ENCODE results near the gene ARHGAP15. TPM values are rescaled to one million over a fixed set of nuclear protein-coding genes. Genes with fewer than 3 reads are reported as not detected.

Gene ARHGAP15
- total RNA-seq, 2 experiments from 2014 or later, result 167 TPM

- DNase-seq, result no peak
- CTCF ChIA-PET, result interaction anchor here (1.0 kb wide), 2 partner anchors 12 to 13 kb away, joined by 3 to 5 read pairs; no protein-coding TSS in a partner anchor
- Mint-ChIP-seq H3K27me3 (no peaks in the 10 kb centered on the region), H3K4me3 (no peak overlapping the region), H3K36me3 (ENCODE audit: low read depth) (peaks cover 4% of the 10 kb centered on the region), H3K4me1 (peaks cover 22% of the 10 kb centered on the region), H3K9me3 (no peaks in the 10 kb centered on the region), H3K27ac (no peak overlapping the region)
- POLR2A ChIA-PET, result interaction anchor here (1.3 kb wide), 1 partner anchor 14 kb away, joined by 3 read pairs; no protein-coding TSS in a partner anchor
These were observed 5.3 kb upstream of the ARHGAP15 start for GRCh38 chr2:143123911-143124310.

GRCh38 chr2:143124445-143124844, 4.8 kb upstream of the ARHGAP15 start:
- POLR2A ChIA-PET, result interaction anchor here (1.2 to 1.3 kb wide), 2 partner anchors 13 to 134 kb away, joined by 3 to 4 read pairs; no protein-coding TSS in a partner anchor
- H3K4me3 Mint-ChIP-seq, result no peak overlapping the region

GRCh38 chr2:143125717-143126116, 3.5 kb upstream of the ARHGAP15 start:
- Mint-ChIP-seq H3K4me3 (no peak overlapping the region), H3K4me1 (peaks cover 19% of the 10 kb centered on the region), H3K27me3 (no peaks in the 10 kb centered on the region), H3K36me3 (ENCODE audit: low read depth) (peaks cover 7% of the 10 kb centered on the region), H3K27ac (peak overlapping the region; percentile 4), H3K9me3 (no peaks in the 10 kb centered on the region)
- DNase-seq, result no peak
- ChIA-PET POLR2A (interaction anchor here (1.2 to 9.7 kb wide), 3 partner anchors 12 to 131 kb away, joined by 4 to 231 read pairs (median 5); no protein-coding TSS in a partner anchor), CTCF (interaction anchor here (1.1 to 2.3 kb wide), 7 partner anchors 9 to 158 kb away, joined by 3 to 11 read pairs (median 4); no protein-coding TSS in a partner anchor)

More at GRCh38 chr2:143124445-143124844, 4.8 kb upstream of the ARHGAP15 start:
- Mint-ChIP-seq H3K9me3 (no peaks in the 10 kb centered on the region), H3K27ac (no peak overlapping the region), H3K27me3 (no peaks in the 10 kb centered on the region), H3K4me1 (peaks cover 24% of the 10 kb centered on the region), H3K36me3 (ENCODE audit: low read depth) (peaks cover 6% of the 10 kb centered on the region)
- DNase-seq, result no peak
- CTCF ChIA-PET, result interaction anchor here (1.0 kb wide), 2 partner anchors 12 to 14 kb away, joined by 3 to 5 read pairs; no protein-coding TSS in a partner anchor

GRCh38 chr2:143132355-143132754, 3.1 kb downstream of the ARHGAP15 start:
- ChIA-PET POLR2A (interaction anchor here (0.6 to 9.7 kb wide), 9 partner anchors 11 to 1102 kb away, joined by 3 to 231 read pairs (median 4); no protein-coding TSS in a partner anchor), CTCF (interaction anchor here (1.0 to 6.9 kb wide), 7 partner anchors 9 to 129 kb away, joined by 3 to 56 read pairs (median 5); no protein-coding TSS in a partner anchor)
- Mint-ChIP-seq H3K9me3 (peaks cover 7% of the 10 kb centered on the region), H3K4me1 (peaks cover 58% of the 10 kb centered on the region), H3K4me3 (peak overlapping the region; percentile 69), H3K27me3 (no peaks in the 10 kb centered on the region), H3K27ac (peak overlapping the region; percentile 59), H3K36me3 (ENCODE audit: low read depth) (peaks cover 55% of the 10 kb centered on the region)
- no peak for DNase-seq

GRCh38 chr2:143133783-143134182, 4.6 kb downstream of the ARHGAP15 start:
- no peak overlapping the region for H3K27ac Mint-ChIP-seq
- H3K36me3 Mint-ChIP-seq (ENCODE audit: low read depth), result peaks cover 63% of the 10 kb centered on the region
- DNase-seq, result no peak
- H3K4me3 Mint-ChIP-seq, result no peak overlapping the region
- POLR2A ChIA-PET, result interaction anchor here (6.5 to 9.7 kb wide), 2 partner anchors 21 to 123 kb away, joined by 66 to 231 read pairs; no protein-coding TSS in a partner anchor
- H3K4me1 Mint-ChIP-seq, result peaks cover 61% of the 10 kb centered on the region
- H3K9me3 Mint-ChIP-seq, result peaks cover 7% of the 10 kb centered on the region
- CTCF ChIA-PET, result interaction anchor here (1.1 to 6.9 kb wide), 4 partner anchors 8 to 118 kb away, joined by 3 to 56 read pairs (median 5); no protein-coding TSS in a partner anchor
- H3K27me3 Mint-ChIP-seq, result no peaks in the 10 kb centered on the region

- Mint-ChIP-seq H3K4me1 (peaks cover 82% of the 10 kb centered on the region), H3K27ac (no peak overlapping the region), H3K27me3 (no peaks in the 10 kb centered on the region), H3K36me3 (ENCODE audit: low read depth) (peaks cover 78% of the 10 kb centered on the region), H3K9me3 (peaks cover 3% of the 10 kb centered on the region), H3K4me3 (no peak overlapping the region)
- DNase-seq, result no peak
- ChIA-PET POLR2A (interaction anchor here (0.8 to 1.9 kb wide), 5 partner anchors 9 to 121 kb away, joined by 3 to 13 read pairs (median 4); partner anchors contain the start of gene ARHGAP15), CTCF (interaction anchor here (1.0 to 1.6 kb wide), 2 partner anchors 27 to 65 kb away, joined by 3 to 4 read pairs; no protein-coding TSS in a partner anchor)
These were observed 9.1 kb downstream of the ARHGAP15 start for GRCh38 chr2:143138292-143138691.

GRCh38 chr2:143139835-143140393, 10.7 kb downstream of the ARHGAP15 start:
- Mint-ChIP-seq H3K36me3 (ENCODE audit: low read depth) (peaks cover 80% of the 10 kb centered on the region), H3K27me3 (no peaks in the 10 kb centered on the region), H3K27ac (peak overlapping the region; percentile 44), H3K4me1 (peaks cover 87% of the 10 kb centered on the region), H3K9me3 (no peaks in the 10 kb centered on the region), H3K4me3 (peak overlapping the region; percentile 58)
- DNase-seq, result no peak
- ChIA-PET POLR2A (interaction anchor here (0.8 to 8.0 kb wide), 5 partner anchors 9 to 122 kb away, joined by 4 to 75 read pairs (median 4); partner anchors contain the start of gene ARHGAP15), CTCF (interaction anchor here (1.2 kb wide), 1 partner anchor 28 kb away, joined by 3 read pairs; no protein-coding TSS in a partner anchor)

- no peak overlapping the region for H3K4me3 Mint-ChIP-seq
- POLR2A ChIA-PET, result interaction anchor here (0.8 to 8.0 kb wide), 6 partner anchors 8 to 121 kb away, joined by 3 to 75 read pairs (median 4); partner anchors contain the start of gene ARHGAP15
These were observed 11.8 kb downstream of the ARHGAP15 start for GRCh38 chr2:143140864-143141661.

GRCh38 chr2:143142598-143142997, 13.4 kb downstream of the ARHGAP15 start:
- ChIA-PET POLR2A (interaction anchor here (8.0 kb wide), 1 partner anchor 13 kb away, joined by 75 read pairs; the partner anchor contains the start of gene ARHGAP15), CTCF (interaction anchor here (0.9 kb wide), 1 partner anchor 10 kb away, joined by 3 read pairs; no protein-coding TSS in a partner anchor)
- Mint-ChIP-seq H3K4me3 (no peak overlapping the region), H3K4me1 (peaks cover 84% of the 10 kb centered on the region), H3K36me3 (ENCODE audit: low read depth) (peaks cover 78% of the 10 kb centered on the region), H3K9me3 (no peaks in the 10 kb centered on the region), H3K27ac (no peak overlapping the region), H3K27me3 (no peaks in the 10 kb centered on the region)
- DNase-seq, result no peak

More at GRCh38 chr2:143140864-143141661, 11.8 kb downstream of the ARHGAP15 start:
- H3K27ac Mint-ChIP-seq, result peak overlapping the region; percentile 14
- H3K36me3 Mint-ChIP-seq (ENCODE audit: low read depth), result peaks cover 77% of the 10 kb centered on the region
- no peak for DNase-seq
- H3K4me1 Mint-ChIP-seq, result peaks cover 85% of the 10 kb centered on the region
- no peaks in the 10 kb centered on the region for H3K9me3 Mint-ChIP-seq
- CTCF ChIA-PET, result interaction anchor here (1.0 to 1.4 kb wide), 2 partner anchors 9 to 12 kb away, joined by 4 read pairs; partner anchors contain the start of gene ARHGAP15
- H3K27me3 Mint-ChIP-seq, result no peaks in the 10 kb centered on the region

GRCh38 chr2:143144813-143145455, 15.7 kb downstream of the ARHGAP15 start:
- DNase-seq, result no peak
- POLR2A ChIA-PET, result interaction anchor here (1.3 to 8.0 kb wide), 2 partner anchors 15 to 45 kb away, joined by 3 to 75 read pairs; partner anchors contain the start of gene ARHGAP15
- H3K27me3 Mint-ChIP-seq, result no peaks in the 10 kb centered on the region

GRCh38 chr2:143146366-143146765, 17.1 kb downstream of the ARHGAP15 start:
- no peaks in the 10 kb centered on the region for H3K9me3 Mint-ChIP-seq
- no peak overlapping the region for H3K27ac Mint-ChIP-seq
- ChIA-PET CTCF (no interaction called here), POLR2A (interaction anchor here (8.0 kb wide), 1 partner anchor 16 kb away, joined by 75 read pairs; the partner anchor contains the start of gene ARHGAP15)
- DNase-seq, result no peak
- H3K36me3 Mint-ChIP-seq (ENCODE audit: low read depth), result peaks cover 65% of the 10 kb centered on the region
- H3K4me1 Mint-ChIP-seq, result peaks cover 79% of the 10 kb centered on the region
- H3K27me3 Mint-ChIP-seq, result no peaks in the 10 kb centered on the region
- no peak overlapping the region for H3K4me3 Mint-ChIP-seq

More at GRCh38 chr2:143144813-143145455, 15.7 kb downstream of the ARHGAP15 start:
- Mint-ChIP-seq H3K9me3 (no peaks in the 10 kb centered on the region), H3K36me3 (ENCODE audit: low read depth) (peaks cover 70% of the 10 kb centered on the region), H3K27ac (no peak overlapping the region), H3K4me3 (no peak overlapping the region), H3K4me1 (peaks cover 81% of the 10 kb centered on the region)
- CTCF ChIA-PET, result interaction anchor here (1.1 to 1.3 kb wide), 2 partner anchors 11 to 15 kb away, joined by 4 to 6 read pairs; no protein-coding TSS in a partner anchor
